IPS-NIHi7 (cell line): Measurements from ENCODE around the gene PCDHA2.
"Not testable (repeated sequence)": the region's sequence is repeated elsewhere in the genome, so short reads cannot be mapped to it uniquely, and the experiment has no call there.

Experiments used
- DNase-seq: peaks from one replicate; pipeline ENCODE4 v3.0.0; 2012; ENCODE audit warnings: mixed read lengths; ENCODE audit errors: extremely low spot score

Gene PCDHA2

DNA sequence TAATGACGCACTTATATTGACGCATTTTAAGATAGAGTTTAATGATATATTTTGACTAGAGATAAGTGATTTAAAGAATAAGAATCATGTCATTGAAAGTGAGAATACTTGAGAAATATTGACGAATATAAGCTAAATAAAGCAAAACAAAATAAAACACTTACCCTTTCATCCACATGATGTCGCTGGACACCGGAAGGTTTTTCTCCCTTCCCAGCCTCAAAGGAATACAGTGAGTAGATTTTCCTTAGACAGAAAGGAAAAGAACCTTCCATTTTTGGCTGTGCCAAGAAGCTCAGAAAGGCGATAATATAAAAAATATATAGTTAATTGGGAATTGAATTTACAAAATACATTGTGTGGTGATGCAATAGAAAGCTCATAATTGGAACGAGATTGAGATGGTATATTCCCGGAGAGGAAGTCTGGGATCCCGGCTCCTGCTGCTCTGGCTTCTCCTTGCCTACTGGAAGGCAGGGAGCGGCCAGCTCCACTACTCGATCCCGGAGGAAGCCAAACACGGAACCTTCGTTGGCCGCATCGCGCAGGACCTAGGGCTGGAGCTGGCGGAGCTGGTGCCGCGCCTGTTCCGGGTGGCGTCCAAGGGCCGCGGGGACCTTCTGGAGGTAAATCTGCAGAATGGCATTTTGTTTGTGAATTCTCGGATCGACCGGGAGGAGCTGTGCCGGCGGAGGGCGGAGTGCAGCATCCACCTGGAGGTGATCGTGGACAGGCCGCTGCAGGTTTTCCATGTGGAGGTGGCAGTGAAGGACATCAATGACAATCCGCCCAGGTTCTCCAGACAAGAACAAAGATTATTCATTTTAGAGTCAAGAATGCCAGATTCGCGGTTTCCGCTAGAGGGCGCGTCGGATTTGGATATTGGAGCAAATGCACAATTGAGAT is 27.0 kb downstream of the PCDHA2 start, which contains the start of gene PCDHA5:
PCDHA5 (plus strand) TSS at position 239 of the 906 bp plus-strand sequence.
- DNase-seq: no peak

DNA sequence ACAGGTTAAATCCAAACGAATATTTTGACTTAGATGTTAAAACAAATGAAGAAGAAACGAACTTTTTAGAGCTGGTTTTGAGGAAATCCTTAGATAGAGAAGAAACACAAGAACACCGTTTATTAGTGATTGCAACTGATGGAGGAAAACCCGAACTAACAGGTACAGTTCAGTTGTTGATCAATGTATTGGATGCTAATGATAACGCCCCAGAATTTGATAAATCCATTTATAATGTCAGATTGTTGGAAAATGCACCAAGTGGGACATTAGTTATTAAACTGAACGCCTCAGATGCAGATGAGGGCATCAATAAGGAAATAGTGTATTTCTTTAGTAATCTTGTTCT is 27.6 kb downstream of the PCDHA2 start:
- no peak for DNase-seq

DNA sequence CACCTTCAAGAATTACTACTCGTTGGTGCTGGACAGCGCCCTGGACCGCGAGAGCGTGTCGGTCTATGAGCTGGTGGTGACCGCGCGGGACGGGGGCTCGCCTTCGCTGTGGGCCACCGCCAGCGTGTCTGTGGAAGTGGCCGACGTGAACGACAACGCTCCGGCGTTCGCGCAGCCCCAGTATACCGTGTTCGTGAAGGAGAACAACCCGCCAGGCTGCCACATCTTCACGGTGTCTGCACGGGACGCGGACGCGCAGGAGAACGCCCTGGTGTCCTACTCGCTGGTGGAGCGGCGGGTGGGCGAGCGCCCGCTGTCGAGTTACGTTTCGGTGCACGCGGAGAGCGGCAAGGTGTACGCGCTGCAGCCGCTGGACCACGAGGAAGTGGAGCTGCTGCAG is 28.3 kb downstream of the PCDHA2 start:
- not testable (repeated sequence) for DNase-seq

DNA sequence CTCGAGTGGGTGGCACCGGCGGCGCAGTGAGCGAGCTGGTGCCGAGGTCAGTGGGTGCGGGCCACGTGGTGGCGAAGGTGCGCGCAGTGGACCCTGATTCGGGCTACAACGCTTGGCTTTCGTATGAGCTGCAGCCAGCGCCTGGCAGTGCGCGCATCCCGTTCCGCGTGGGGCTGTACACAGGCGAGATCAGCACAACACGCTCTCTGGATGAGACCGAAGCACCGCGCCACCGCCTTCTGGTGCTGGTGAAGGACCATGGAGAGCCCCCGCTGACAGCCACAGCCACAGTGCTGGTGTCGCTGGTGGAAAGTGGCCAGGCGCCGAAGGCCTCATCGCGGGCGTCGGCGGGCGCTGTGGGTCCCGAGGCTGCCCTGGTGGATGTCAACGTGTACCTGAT is 28.8 kb downstream of the PCDHA2 start:
- DNase-seq: no peak

DNA sequence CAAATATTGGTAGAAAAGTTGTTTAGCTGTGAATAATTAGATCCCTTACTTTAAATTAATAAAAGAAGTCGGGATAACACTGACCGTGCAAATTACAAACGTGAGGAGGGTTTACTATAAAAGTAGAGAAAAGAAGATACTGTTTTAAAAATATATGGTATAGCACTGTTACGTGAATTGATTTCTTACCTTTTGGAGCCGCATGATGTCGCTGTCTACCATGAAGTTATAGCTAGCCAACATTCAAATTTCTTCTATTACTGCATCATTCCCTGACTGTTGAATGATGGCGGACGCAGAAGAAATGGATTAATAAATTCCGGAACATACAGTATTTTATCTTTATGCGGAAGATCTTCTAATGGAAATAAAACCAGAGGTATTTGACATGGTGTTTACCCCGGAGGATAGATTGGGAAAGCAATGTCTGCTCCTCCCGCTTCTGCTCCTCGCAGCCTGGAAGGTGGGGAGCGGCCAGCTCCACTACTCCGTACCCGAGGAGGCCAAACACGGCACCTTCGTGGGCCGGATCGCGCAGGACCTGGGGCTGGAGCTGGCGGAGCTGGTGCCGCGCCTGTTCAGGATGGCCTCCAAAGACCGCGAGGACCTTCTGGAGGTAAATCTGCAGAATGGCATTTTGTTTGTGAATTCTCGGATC is 33.2 kb downstream of the PCDHA2 start, which contains the start of gene PCDHA6:
PCDHA6 (plus strand) TSS at position 257 of the 658 bp plus-strand sequence; CDS start at position 389, 132 bp downstream.
- DNase-seq: peak; percentile 12

DNA sequence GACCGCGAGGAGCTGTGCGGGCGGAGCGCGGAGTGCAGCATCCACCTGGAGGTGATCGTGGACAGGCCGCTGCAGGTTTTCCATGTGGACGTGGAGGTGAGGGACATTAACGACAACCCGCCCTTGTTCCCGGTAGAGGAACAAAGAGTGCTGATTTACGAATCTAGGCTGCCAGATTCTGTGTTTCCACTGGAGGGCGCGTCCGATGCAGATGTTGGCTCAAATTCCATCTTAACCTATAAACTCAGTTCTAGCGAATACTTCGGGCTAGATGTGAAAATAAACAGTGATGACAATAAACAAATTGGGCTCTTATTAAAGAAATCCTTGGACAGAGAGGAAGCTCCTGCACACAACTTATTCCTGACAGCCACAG is 33.7 kb downstream of the PCDHA2 start:
- DNase-seq: peak; percentile 28

DNA sequence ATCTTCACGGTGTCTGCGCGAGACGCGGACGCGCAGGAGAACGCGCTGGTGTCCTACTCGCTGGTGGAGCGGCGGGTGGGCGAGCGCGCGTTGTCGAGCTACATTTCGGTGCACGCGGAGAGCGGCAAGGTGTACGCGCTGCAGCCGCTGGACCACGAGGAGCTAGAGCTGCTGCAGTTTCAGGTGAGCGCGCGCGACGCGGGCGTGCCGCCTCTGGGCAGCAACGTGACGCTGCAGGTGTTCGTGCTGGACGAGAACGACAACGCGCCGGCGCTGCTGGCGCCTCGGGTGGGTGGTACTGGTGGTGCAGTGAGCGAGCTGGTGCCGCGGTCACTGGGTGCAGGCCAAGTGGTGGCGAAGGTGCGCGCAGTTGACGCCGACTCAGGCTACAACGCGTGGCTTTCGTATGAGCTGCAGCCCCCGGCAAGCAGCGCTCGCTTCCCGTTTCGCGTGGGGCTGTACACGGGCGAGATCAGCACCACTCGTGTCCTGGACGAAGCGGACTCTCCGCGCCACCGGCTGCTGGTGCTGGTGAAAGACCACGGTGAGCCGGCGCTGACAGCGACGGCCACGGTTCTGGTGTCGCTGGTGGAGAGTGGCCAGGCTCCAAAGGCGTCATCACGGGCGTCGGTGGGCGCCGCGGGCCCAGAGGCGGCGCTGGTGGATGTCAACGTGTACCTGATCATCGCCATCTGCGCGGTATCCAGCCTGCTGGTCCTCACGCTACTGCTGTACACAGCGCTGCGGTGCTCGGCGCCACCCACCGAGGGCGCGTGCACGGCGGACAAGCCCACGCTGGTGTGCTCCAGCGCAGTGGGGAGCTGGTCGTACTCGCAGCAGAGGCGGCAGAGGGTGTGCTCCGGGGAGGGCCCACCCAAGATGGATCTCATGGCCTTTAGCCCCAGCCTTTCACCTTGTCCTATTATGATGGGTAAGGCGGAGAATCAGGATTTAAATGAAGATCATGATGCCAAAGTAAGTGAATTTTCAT is 35.2 kb downstream of the PCDHA2 start:
- DNase-seq: not testable (repeated sequence)

DNA sequence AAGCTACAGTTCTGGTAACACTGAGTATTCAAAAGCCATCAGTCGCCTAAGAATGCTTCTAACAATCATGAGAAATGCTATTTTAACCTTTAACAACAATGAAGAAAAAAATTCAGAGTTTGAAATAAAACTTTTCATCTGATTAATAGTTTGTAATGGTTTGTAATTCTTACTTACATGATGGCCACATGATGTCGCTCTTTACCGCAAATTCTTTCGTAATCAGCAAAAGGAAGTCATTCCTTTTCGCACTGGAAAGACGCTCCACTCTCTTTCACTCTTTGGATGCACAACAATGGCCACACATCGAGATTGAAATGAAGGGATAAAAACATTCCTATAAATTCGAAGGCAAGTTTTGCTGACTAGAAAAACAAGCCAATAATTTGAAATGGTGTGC is 39.3 kb downstream of the PCDHA2 start, which contains the start of gene PCDHA7:
PCDHA7 (plus strand) TSS at position 277 of the 400 bp plus-strand sequence; CDS start at position 392, 115 bp downstream.
- no peak for DNase-seq

DNA sequence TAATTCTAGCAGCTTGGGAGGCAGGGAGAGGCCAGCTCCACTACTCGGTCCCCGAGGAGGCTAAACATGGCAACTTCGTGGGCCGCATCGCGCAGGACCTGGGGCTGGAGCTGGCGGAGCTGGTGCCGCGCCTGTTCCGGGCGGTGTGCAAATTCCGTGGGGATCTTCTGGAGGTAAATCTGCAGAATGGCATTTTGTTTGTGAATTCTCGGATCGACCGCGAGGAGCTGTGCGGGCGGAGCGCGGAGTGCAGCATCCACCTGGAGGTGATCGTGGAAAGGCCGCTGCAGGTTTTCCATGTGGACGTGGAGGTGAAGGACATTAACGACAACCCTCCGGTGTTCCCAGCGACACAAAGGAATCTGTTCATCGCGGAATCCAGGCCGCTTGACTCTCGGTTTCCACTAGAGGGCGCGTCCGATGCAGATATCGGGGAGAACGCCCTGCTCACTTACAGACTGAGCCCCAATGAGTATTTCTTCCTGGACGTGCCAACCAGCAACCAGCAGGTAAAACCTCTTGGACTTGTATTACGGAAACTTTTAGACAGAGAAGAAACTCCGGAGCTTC is 39.9 kb downstream of the PCDHA2 start:
- DNase-seq: not testable (repeated sequence)

DNA sequence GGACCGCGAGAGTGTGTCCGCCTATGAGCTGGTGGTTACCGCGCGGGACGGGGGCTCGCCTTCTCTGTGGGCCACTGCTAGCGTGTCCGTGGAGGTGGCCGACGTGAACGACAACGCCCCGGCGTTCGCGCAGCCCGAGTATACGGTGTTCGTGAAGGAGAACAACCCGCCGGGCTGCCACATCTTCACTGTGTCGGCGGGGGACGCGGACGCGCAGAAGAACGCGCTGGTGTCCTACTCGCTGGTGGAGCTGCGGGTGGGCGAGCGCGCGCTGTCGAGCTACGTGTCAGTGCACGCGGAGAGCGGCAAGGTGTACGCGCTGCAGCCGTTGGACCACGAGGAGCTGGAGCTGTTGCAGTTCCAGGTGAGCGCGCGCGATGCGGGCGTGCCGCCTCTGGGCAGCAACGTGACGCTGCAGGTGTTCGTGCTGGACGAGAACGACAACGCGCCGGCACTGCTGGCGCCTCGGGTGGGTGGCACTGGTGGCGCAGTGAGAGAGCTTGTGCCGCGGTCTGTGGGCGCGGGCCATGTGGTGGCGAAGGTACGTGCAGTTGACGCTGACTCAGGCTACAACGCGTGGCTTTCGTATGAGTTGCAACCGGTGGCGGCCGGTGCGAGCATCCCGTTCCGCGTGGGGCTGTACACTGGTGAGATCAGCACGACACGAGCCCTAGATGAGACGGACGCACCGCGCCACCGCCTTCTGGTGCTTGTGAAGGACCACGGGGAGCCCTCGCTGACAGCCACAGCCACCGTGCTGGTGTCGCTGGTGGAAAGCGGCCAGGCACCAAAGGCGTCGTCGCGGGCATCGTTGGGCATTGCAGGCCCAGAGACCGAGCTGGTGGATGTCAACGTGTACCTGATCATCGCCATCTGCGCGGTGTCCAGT is 41.2 kb downstream of the PCDHA2 start:
- no peak for DNase-seq

DNA sequence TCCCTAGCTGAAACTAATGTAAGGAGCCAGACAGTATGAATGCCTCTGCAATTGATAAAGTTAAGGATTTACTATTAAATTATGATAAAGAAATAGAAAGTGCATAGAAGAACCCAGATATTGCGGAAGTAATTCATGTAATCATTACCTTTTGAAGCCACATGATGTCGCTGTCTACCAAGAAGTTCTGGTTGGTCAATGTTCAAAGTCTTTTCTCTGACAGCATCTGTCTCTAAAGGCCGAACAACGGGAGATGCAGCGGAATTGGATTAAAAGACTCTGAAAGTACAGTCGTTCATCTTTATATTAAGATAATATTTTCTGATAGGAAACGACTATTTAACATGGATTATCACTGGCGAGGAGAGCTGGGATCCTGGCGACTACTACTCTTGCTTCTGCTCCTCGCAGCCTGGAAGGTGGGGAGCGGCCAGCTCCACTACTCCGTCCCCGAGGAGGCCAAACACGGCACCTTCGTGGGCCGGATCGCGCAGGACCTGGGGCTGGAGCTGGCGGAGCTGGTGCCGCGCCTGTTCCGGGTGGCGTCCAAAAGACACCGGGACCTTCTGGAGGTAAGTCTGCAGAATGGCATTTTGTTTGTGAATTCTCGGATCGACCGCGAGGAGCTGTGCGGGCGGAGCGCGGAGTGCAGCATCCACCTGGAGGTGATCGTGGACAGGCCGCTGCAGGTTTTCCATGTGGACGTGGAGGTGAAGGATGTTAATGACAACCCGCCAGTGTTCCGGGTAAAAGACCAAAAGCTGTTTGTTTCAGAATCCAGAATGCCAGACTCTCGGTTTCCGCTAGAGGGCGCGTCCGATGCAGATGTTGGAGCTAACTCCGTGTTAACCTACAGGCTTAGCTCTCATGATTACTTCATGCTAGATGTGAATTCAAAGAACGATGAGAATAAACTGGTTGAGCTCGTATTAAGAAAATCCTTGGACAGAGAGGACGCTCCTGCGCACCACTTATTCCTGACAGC is 46.6 kb downstream of the PCDHA2 start, which contains the start of gene PCDHA8:
PCDHA8 (plus strand) TSS at position 210 of the 985 bp plus-strand sequence; CDS start at position 345, 135 bp downstream.
- peak; percentile 16 for DNase-seq

DNA sequence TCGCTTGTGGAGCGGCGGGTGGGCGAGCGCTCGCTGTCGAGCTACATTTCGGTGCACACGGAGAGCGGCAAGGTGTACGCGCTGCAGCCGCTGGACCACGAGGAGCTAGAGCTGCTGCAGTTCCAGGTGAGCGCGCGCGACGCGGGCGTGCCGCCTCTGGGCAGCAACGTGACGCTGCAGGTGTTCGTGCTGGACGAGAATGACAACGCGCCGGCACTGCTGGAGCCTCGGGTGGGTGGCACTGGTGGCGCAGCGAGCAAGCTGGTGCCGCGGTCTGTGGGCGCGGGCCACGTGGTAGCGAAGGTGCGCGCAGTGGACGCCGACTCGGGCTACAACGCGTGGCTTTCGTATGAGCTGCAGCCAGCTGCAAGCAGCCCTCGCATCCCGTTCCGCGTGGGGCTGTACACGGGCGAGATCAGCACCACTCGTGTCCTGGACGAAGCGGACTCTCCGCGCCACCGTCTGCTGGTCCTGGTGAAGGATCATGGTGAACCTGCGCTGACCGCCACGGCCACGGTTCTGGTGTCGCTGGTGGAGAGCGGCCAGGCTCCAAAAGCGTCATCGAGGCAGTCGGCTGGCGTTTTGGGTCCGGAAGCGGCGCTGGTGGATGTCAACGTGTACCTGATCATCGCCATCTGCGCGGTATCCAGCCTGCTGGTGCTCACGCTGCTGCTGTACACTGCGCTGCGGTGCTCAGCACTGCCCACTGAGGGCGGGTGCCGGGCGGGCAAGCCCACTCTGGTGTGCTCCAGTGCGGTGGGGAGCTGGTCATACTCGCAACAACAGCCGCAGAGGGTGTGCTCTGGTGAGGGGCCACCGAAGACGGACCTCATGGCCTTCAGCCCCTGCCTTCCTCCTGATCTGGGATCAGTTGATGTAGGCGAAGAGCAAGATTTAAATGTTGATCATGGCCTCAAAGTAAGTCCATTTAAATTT is 48.4 kb downstream of the PCDHA2 start:
- no peak for DNase-seq
